ENCODE data around the gene DCC.

Gene DCC

DNA sequence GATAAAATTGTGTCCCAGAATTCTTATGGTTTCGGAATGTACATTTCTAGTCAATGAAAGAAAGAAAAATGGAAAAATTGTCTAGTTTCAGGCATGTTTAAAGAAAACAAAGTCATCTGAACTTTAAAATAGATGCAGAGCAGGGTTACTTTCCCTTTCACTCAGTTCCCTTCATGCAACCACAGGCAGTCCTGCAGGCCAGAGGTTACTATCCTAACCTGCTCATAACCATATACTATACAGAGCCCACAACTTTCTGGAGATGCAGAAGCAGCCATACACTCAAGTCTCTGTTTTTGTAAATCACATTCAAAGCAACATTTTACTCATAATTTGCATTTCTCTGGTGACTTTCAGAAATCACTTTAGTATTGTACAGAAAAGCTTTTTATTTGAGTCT is 1194.2 kb downstream of the DCC start:
- TF ChIP-seq FOXP2 (optimal IDR thresholded peaks at IDR 0.05; ENCODE audit: control extremely low read depth, extremely low read length, insufficient read depth): no peak
- Histone ChIP-seq H3K36me3 (ENCODE audit: insufficient read depth, low read length) (no peaks in the 10 kb centered on the region), H3K27ac (no peak overlapping the region), H3K9ac (ENCODE audit: insufficient read length) (no peak overlapping the region), H3K9me3 (ENCODE audit: low read depth, low read length) (no peaks in the 10 kb centered on the region), H3K4me3 (no peak overlapping the region)
- no peak for DNase-seq (ENCODE audit: low read depth, low spot score)

DNA sequence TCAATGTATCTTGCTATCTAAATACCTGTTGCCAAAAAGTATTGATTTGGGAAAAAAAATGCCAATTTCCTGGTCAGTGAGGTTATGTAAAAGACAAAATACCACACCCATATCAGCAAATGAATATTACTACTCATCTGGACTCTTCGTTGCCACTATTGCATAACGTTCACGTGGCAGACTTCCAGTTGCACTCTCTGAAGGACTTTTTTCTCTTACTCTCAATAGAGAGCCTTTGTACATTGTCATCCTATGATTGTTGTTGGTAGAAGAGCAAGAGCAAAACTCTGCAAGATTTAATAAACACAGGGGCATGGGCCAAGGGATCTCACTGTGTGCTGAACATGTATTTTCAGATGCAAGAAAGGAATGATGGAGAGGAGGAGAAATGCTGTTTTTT is 1194.7 kb downstream of the DCC start:
- Histone ChIP-seq H3K27ac (no peak overlapping the region), H3K36me3 (ENCODE audit: insufficient read depth, low read length) (no peaks in the 10 kb centered on the region), H3K4me3 (no peak overlapping the region), H3K9me3 (ENCODE audit: low read depth, low read length) (no peaks in the 10 kb centered on the region), H3K9ac (ENCODE audit: insufficient read length) (no peak overlapping the region)
- DNase-seq (ENCODE audit: low read depth, low spot score): no peak
- TF ChIP-seq POLR2AphosphoS5 (IDR thresholded peaks at IDR 0.05; ENCODE audit: borderline replicate concordance, low read depth, low read length) (no peak), EZH2 (IDR thresholded peaks at IDR 0.05) (no peak), FOXP2 (optimal IDR thresholded peaks at IDR 0.05; ENCODE audit: control extremely low read depth, extremely low read length, insufficient read depth) (no peak)

DNA sequence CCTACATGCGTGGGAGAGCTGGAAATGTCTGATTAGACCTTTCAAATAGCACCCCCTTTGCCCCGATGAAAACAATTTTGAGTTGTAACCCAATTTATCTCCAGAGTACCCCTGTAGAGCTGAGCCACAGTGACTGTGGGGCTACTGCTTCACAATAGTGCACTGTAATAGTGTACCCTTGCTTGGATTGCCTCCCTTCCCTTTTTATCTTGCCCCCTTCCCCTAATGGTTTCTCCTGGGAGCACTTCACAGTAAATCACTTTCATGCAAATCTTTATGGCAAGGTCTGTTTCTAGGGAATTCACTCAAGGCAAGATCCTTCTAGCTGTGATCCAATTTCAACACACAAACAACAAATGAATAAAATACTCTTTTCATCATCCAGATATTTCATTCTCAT is 1196.9 kb downstream of the DCC start:
- Histone ChIP-seq H3K36me3 (ENCODE audit: insufficient read depth, low read length) (no peaks in the 10 kb centered on the region), H3K9ac (ENCODE audit: insufficient read length) (no peak overlapping the region), H3K27ac (no peak overlapping the region), H3K4me3 (no peak overlapping the region), H3K9me3 (ENCODE audit: low read depth, low read length) (no peaks in the 10 kb centered on the region)
- TF ChIP-seq POLR2AphosphoS5 (IDR thresholded peaks at IDR 0.05; ENCODE audit: borderline replicate concordance, low read depth, low read length) (no peak), FOXP2 (optimal IDR thresholded peaks at IDR 0.05; ENCODE audit: control extremely low read depth, extremely low read length, insufficient read depth) (no peak), EZH2 (IDR thresholded peaks at IDR 0.05) (no peak)
- no peak for DNase-seq (ENCODE audit: low read depth, low spot score)

DNA sequence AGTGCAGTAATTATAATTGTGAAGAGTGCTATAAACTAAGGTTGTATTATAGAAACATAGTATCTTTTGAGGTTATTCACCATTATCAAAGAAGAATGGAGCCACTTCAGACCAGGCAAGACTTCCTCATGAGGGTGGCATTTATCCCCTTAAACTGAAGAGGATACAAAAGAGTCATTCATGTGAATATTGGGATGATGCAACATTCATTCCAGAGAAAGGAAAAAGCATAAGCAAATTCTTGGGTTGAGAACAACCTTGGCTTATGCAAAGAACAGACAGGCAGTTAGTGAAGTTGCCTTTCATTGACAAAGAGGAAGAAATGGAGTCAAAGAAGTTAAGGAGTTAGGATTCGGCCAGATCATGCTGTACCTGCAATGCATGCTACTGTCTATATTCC is 1201.9 kb downstream of the DCC start:
- DNase-seq (ENCODE audit: low read depth, low spot score): no peak
- Histone ChIP-seq H3K4me3 (no peak overlapping the region), H3K9ac (ENCODE audit: insufficient read length) (no peak overlapping the region), H3K9me3 (ENCODE audit: low read depth, low read length) (no peaks in the 10 kb centered on the region), H3K36me3 (ENCODE audit: insufficient read depth, low read length) (no peaks in the 10 kb centered on the region), H3K27ac (no peak overlapping the region)
- TF ChIP-seq FOXP2 (optimal IDR thresholded peaks at IDR 0.05; ENCODE audit: control extremely low read depth, extremely low read length, insufficient read depth): no peak
- TF ChIP-seq EZH2 (IDR thresholded peaks at IDR 0.05): no peak
- TF ChIP-seq POLR2AphosphoS5 (IDR thresholded peaks at IDR 0.05; ENCODE audit: borderline replicate concordance, low read depth, low read length): no peak

DNA sequence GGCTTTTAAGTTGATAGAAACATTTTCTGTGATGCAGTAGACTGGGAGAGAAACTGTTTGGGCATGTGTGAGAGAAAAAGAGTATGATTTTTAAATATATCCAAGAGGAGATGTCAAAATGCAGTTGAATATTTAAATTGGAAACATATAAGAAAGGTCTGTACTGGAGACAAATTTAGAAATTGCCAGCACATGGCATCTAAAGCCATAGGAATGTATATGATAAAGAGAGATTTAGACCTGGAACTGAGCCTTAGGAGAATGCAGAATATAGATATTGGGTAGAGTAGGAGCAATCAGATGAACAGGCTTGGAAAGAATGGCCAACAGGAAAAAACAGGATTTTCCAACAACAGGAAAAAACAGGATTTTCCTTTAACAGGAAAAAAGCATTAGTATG is 1203.7 kb downstream of the DCC start:
- TF ChIP-seq EZH2 (IDR thresholded peaks at IDR 0.05) (no peak), FOXP2 (optimal IDR thresholded peaks at IDR 0.05; ENCODE audit: control extremely low read depth, extremely low read length, insufficient read depth) (no peak), POLR2AphosphoS5 (IDR thresholded peaks at IDR 0.05; ENCODE audit: borderline replicate concordance, low read depth, low read length) (no peak)
- no peak overlapping the region for H3K4me3 ChIP-seq

DNA sequence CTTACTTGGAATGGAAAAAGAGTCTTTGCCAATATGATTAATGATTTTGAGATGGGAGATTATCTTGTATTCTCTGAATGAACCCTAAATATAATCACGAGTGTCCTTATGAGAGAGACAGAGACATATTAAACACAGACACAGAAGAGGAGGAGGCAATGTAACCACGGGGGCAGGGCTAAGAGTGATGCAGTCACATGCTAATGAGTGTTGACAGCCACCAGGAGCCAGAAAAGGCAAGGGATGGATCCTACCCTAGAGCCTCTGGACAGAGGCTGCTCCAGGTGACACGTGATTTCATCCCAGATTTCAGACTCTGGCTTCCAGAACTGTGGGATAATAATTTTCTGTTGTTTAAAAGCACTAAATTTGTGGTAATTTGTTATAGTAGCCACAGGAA is 1204.9 kb downstream of the DCC start:
- Histone ChIP-seq H3K27ac (no peak overlapping the region), H3K36me3 (ENCODE audit: insufficient read depth, low read length) (no peaks in the 10 kb centered on the region), H3K9me3 (ENCODE audit: low read depth, low read length) (no peaks in the 10 kb centered on the region), H3K9ac (ENCODE audit: insufficient read length) (no peak overlapping the region), H3K4me3 (no peak overlapping the region)
- DNase-seq (ENCODE audit: low read depth, low spot score): no peak
- TF ChIP-seq EZH2 (IDR thresholded peaks at IDR 0.05) (no peak), POLR2AphosphoS5 (IDR thresholded peaks at IDR 0.05; ENCODE audit: borderline replicate concordance, low read depth, low read length) (no peak), FOXP2 (optimal IDR thresholded peaks at IDR 0.05; ENCODE audit: control extremely low read depth, extremely low read length, insufficient read depth) (no peak)

More for the DNA sequence above, 1203.7 kb downstream of the DCC start:
- no peak for DNase-seq (ENCODE audit: low read depth, low spot score)
- Histone ChIP-seq H3K9ac (ENCODE audit: insufficient read length) (no peak overlapping the region), H3K27ac (no peak overlapping the region), H3K36me3 (ENCODE audit: insufficient read depth, low read length) (no peaks in the 10 kb centered on the region), H3K9me3 (ENCODE audit: low read depth, low read length) (no peaks in the 10 kb centered on the region)

DNA sequence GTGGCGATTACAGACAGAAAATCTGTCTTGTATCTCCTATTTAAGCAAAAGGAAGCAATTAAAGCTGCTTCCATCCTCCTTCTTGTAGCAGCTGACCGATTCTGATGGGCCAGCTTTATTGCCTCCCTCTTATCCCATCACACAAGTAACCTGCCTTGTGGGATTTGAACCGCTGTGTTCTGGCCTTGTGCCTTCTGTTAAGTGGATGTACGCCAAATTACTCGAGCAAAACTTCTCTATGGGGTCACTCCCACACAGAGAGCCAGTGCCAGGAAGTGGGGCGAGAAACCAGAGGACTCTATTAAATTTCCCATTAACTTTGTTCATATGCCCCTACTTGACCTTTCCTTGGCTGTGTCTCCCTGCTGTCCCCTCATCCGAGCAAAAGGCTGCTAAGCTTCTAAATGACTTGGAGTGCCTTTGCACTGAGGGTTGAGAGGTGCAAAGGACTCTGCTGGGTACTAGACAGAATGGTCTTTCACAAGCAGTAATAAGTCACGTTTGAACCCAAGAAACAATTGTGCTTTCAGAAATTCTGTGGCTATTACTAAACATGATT is 1212.0 kb downstream of the DCC start:
- no peak for DNase-seq (ENCODE audit: low read depth, low spot score)
- Histone ChIP-seq H3K9me3 (ENCODE audit: low read depth, low read length) (no peaks in the 10 kb centered on the region), H3K9ac (ENCODE audit: insufficient read length) (no peak overlapping the region), H3K27ac (no peak overlapping the region), H3K4me3 (no peak overlapping the region), H3K36me3 (ENCODE audit: insufficient read depth, low read length) (no peaks in the 10 kb centered on the region)
- no peak for TF ChIP-seq POLR2AphosphoS5 (IDR thresholded peaks at IDR 0.05; ENCODE audit: borderline replicate concordance, low read depth, low read length)
- no peak for TF ChIP-seq FOXP2 (optimal IDR thresholded peaks at IDR 0.05; ENCODE audit: control extremely low read depth, extremely low read length, insufficient read depth)
- no peak for TF ChIP-seq EZH2 (IDR thresholded peaks at IDR 0.05)

DNA sequence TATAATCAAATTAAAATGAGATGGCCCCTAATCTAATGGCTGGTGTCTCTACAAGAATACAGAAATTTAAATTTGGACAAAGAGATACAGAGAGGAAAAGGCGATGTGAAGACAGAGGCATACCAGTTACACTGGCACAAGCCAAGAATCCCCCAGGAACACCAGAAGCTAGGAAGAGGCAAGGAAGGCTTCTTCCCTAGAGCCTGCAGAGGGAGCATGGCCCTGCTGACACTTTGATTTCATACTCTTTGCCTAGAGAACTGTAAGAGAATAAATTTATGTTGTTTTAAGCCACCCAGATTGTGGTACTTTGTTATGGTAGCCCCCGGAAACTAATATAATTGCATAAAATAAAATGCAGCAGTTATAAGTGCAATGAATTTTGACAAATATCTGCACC is 1213.0 kb downstream of the DCC start:
- no peak overlapping the region for H3K4me3 ChIP-seq
- no peaks in the 10 kb centered on the region for H3K9me3 ChIP-seq (ENCODE audit: low read depth, low read length)
- no peak overlapping the region for H3K9ac ChIP-seq (ENCODE audit: insufficient read length)
- H3K27ac ChIP-seq: no peak overlapping the region
- TF ChIP-seq FOXP2 (optimal IDR thresholded peaks at IDR 0.05; ENCODE audit: control extremely low read depth, extremely low read length, insufficient read depth) (no peak), POLR2AphosphoS5 (IDR thresholded peaks at IDR 0.05; ENCODE audit: borderline replicate concordance, low read depth, low read length) (no peak), EZH2 (IDR thresholded peaks at IDR 0.05) (no peak)
- H3K36me3 ChIP-seq (ENCODE audit: insufficient read depth, low read length): no peaks in the 10 kb centered on the region
- no peak for DNase-seq (ENCODE audit: low read depth, low spot score)

DNA sequence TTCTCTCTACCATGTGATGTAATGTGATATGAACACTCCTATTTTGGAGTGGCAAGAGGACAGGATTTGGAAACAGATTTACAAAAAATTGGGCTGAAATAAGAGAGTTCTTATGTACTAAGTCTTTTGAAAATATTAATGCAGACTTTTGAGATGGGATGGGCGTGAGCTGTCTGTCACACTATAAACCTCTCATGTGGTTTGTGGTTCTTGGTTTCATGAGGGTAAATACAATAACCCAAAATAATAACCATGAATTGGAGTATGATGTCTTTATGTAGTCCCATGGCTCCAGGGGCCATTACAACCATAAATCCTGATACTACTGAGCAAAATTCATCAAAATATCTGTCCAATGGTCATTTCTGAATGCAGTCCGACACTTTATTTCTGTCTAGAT is 1216.5 kb downstream of the DCC start:
- TF ChIP-seq POLR2AphosphoS5 (IDR thresholded peaks at IDR 0.05; ENCODE audit: borderline replicate concordance, low read depth, low read length) (no peak), EZH2 (IDR thresholded peaks at IDR 0.05) (no peak), FOXP2 (optimal IDR thresholded peaks at IDR 0.05; ENCODE audit: control extremely low read depth, extremely low read length, insufficient read depth) (no peak)
- no peaks in the 10 kb centered on the region for H3K36me3 ChIP-seq (ENCODE audit: insufficient read depth, low read length)
- no peak overlapping the region for H3K27ac ChIP-seq
- H3K4me3 ChIP-seq: no peak overlapping the region
- no peak overlapping the region for H3K9ac ChIP-seq (ENCODE audit: insufficient read length)
- no peaks in the 10 kb centered on the region for H3K9me3 ChIP-seq (ENCODE audit: low read depth, low read length)
- DNase-seq (ENCODE audit: low read depth, low spot score): no peak

Measured in SK-N-MC (cell line).